ENCODE data around the gene DHRS9. TPM values are rescaled to one million over a fixed set of nuclear protein-coding genes. Genes with fewer than 3 reads are reported as not detected.

The DHRS9 gene
- total and polyA plus RNA-seq, 12 donors, result 0.09 to 1.7 (median 0.39) TPM; not detected in 5

- Histone ChIP-seq H3K4me3 (no peak overlapping the region), H3K27me3 (no peaks in the 10 kb centered on the region), H3K4me1 (replicated peaks in 1 of 2) (no peaks in the 10 kb centered on the region), H3K27ac (no peak overlapping the region), H3K9me3 (replicated peaks in 1 of 3) (no peaks in the 10 kb centered on the region), H3K36me3 (replicated peaks in 1 of 2) (no peaks in the 10 kb centered on the region)
- intact Hi-C loops (cut with DNase I), result no loop called here
- TF ChIP-seq, protein P1, sequence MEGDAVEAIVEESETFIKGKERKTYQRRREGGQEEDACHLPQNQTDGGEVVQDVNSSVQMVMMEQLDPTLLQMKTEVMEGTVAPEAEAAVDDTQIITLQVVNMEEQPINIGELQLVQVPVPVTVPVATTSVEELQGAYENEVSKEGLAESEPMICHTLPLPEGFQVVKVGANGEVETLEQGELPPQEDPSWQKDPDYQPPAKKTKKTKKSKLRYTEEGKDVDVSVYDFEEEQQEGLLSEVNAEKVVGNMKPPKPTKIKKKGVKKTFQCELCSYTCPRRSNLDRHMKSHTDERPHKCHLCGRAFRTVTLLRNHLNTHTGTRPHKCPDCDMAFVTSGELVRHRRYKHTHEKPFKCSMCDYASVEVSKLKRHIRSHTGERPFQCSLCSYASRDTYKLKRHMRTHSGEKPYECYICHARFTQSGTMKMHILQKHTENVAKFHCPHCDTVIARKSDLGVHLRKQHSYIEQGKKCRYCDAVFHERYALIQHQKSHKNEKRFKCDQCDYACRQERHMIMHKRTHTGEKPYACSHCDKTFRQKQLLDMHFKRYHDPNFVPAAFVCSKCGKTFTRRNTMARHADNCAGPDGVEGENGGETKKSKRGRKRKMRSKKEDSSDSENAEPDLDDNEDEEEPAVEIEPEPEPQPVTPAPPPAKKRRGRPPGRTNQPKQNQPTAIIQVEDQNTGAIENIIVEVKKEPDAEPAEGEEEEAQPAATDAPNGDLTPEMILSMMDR (IDR thresholded peaks at IDR 0.05), result no peak
- no peak for TF ChIP-seq POLR2A (IDR thresholded peaks at IDR 0.05)
- no peak for DNase-seq
- 62 to 72% (median 67%) methylated on average over 4 of the region's 4 CpGs for WGBS, 4 donors
Measured at GRCh38 chr2:169036736-169037440, 32.5 kb upstream of the DHRS9 start.

DNA sequence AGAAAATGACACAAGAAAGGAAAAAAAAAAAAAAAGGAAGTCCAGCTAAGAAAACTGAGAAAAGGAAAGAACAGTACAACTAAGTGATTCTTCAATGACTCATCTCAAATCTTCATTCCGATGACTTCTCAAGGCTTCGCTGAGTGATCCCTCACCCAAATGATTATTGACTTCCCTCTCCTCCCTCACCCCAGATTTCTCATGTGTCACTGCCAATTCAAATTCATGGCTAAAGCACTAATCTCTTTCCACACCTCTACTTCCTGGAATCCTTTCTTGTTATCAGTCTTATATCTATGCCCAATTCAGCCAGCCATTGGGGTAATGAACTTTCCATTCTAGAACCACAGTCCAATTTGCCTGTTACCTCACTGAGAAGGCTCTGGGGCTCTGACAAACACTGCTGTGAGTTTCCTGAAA, 31.0 kb upstream of the DHRS9 start:
- no peak overlapping the region for H3K4me3 ChIP-seq
- no peaks in the 10 kb centered on the region for H3K4me1 ChIP-seq (replicated peaks in 1 of 2)
- peak in 1 of 7 donors; percentile 10 for DNase-seq
- intact Hi-C loops (cut with DNase I), result no loop called here
- H3K36me3 ChIP-seq (replicated peaks in 1 of 2), result no peaks in the 10 kb centered on the region
- H3K27ac ChIP-seq, result no peak overlapping the region
- H3K9me3 ChIP-seq (replicated peaks in 1 of 3), result peaks cover 0 to 4% (median 0%) of the 10 kb centered on the region in 3 donors
- TF ChIP-seq, protein P1 (IDR thresholded peaks at IDR 0.05), result no peak
- TF ChIP-seq POLR2A (IDR thresholded peaks at IDR 0.05), result no peak
- peaks cover 3% of the 10 kb centered on the region for H3K27me3 ChIP-seq
- 41 to 54% (median 45%) methylated on average over 2 of the region's 2 CpGs for WGBS, 4 donors

- no peak overlapping the region for H3K4me3 ChIP-seq
- WGBS, 4 donors, result 70 to 82% (median 73%) methylated on average over 4 of the region's 4 CpGs
- H3K4me1 ChIP-seq (replicated peaks in 1 of 2), result no peaks in the 10 kb centered on the region
- no peaks in the 10 kb centered on the region for H3K36me3 ChIP-seq (replicated peaks in 1 of 2)
- no peak for TF ChIP-seq POLR2A (IDR thresholded peaks at IDR 0.05)
- TF ChIP-seq, protein P1 (IDR thresholded peaks at IDR 0.05), result no peak
- intact Hi-C loops (cut with DNase I), result no loop called here
- DNase-seq, result no peak
- no peak overlapping the region for H3K27ac ChIP-seq
- H3K27me3 ChIP-seq, result peaks cover 3% of the 10 kb centered on the region
- peaks cover 0 to 4% (median 0%) of the 10 kb centered on the region in 3 donors for H3K9me3 ChIP-seq (replicated peaks in 1 of 3)
Measured at GRCh38 chr2:169039702-169040101, 29.7 kb upstream of the DHRS9 start.

DNA sequence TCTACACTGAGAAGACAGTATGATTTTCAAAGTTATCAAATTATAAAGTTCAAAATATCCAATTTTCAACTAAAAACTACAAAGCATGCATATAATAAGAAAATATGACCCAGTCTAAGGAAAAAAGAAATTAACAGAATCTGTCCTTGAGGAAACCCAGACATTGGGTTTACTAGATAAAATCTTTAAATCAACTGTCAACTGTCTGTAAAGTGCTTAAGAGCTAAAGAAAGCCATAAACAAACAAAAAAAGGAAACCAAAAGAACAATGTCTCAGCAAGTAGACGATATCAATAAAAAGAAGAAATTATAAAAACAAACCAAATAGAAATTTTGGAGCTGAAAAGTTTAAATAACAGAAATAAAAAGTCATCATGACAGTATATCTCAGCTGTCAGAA, 27.8 kb upstream of the DHRS9 start:
- H3K27ac ChIP-seq, result no peak overlapping the region
- intact Hi-C loops (cut with DNase I), result no loop called here
- no peak for DNase-seq
- 28 to 43% (median 35%) methylated on average over 1 of the region's 1 CpG for WGBS, 4 donors
- no peak for TF ChIP-seq POLR2A (IDR thresholded peaks at IDR 0.05)
- TF ChIP-seq, protein P1 (IDR thresholded peaks at IDR 0.05), result no peak
- peaks cover 0 to 4% (median 0%) of the 10 kb centered on the region in 3 donors for H3K9me3 ChIP-seq (replicated peaks in 1 of 3)
- peaks cover 3% of the 10 kb centered on the region for H3K27me3 ChIP-seq
- H3K36me3 ChIP-seq (replicated peaks in 1 of 2), result no peaks in the 10 kb centered on the region
- H3K4me1 ChIP-seq (replicated peaks in 1 of 2), result no peaks in the 10 kb centered on the region
- H3K4me3 ChIP-seq, result no peak overlapping the region
